ENCODE measurements around the gene PIGQ. TPM values are rescaled to one million over a fixed set of nuclear protein-coding genes. Genes with fewer than 3 reads are reported as not detected.

The PIGQ gene
- total RNA-seq, 1 experiment from 2014 or later: 58.0 TPM

- H3K4me3 Mint-ChIP-seq: peak overlapping the region in 1 of 2 experiments; percentile 58; a peak in 2 of 5 replicates
- no peak for DNase-seq
- no peak overlapping the region for H3T11ph ChIP-seq (ENCODE audit: low read length)
- H2BK120ac ChIP-seq (ENCODE audit: low read depth, low read length, poor library complexity, severe bottlenecking): no peak overlapping the region
- peaks cover 42% of the 10 kb centered on the region for H3K27me3 Mint-ChIP-seq (ENCODE audit: low read depth)
- no peak overlapping the region for H2BK12ac ChIP-seq (ENCODE audit: insufficient read length, low read depth, low read length)
- H2BK15ac ChIP-seq (ENCODE audit: low read depth, low read length): no peak overlapping the region
- H3K9me3 ChIP-seq (ENCODE audit: control insufficient read depth, low read depth, low read length): no peaks in the 10 kb centered on the region
- no peak overlapping the region for H3K56ac ChIP-seq (ENCODE audit: insufficient read length, low read depth, low read length)
- H3K4me1 Mint-ChIP-seq: peaks cover 0 to 6% of the 10 kb centered on the region in 2 experiments; a peak in 2 of 4 replicates
- no peak overlapping the region for H3K27ac Mint-ChIP-seq
- H3K23ac ChIP-seq (ENCODE audit: insufficient read length, low read depth, low read length): no peak overlapping the region
- no peak overlapping the region for H4K5ac ChIP-seq (ENCODE audit: insufficient read length, low read depth, low read length)
- H3K27ac ChIP-seq (ENCODE audit: insufficient read length, low read depth, low read length): no peak overlapping the region
- no CpG with 5 or more reads among the region's 54 CpGs for WGBS (ENCODE audit: extremely low coverage, insufficient read length, low lambda C conversion rate)
- H3K27me3 ChIP-seq (ENCODE audit: insufficient read depth, low read length): peaks cover 2% of the 10 kb centered on the region; the same call in 1 of the 2 replicates
- H4K91ac ChIP-seq (ENCODE audit: insufficient read length, low read depth, low read length): no peak overlapping the region
- no peaks in the 10 kb centered on the region; a peak in 1 of 7 replicates for H3K36me3 Mint-ChIP-seq (ENCODE audit: insufficient read depth in 1 of 3, low read depth in 3 of 3)
- H3K18ac ChIP-seq (ENCODE audit: insufficient read length, low read depth, low read length): no peak overlapping the region
- no peak overlapping the region for H3K9ac ChIP-seq (ENCODE audit: extremely low read depth, insufficient read length, low read length)
- no peak overlapping the region for H2AK5ac ChIP-seq (ENCODE audit: insufficient read length, low read length)
- no peak overlapping the region for H3K4me2 ChIP-seq (ENCODE audit: insufficient read depth, insufficient read length, low read length)
- no peaks in the 10 kb centered on the region for H3K4me1 ChIP-seq (ENCODE audit: insufficient read depth, low read length)
- TF ChIP-seq CTCF (conservative IDR thresholded peaks at IDR 0.05): no peak
- H2AFZ ChIP-seq (ENCODE audit: low read length): no peak overlapping the region
- peaks cover 3% of the 10 kb centered on the region for H4K20me1 ChIP-seq (ENCODE audit: control insufficient read depth, insufficient read depth, insufficient read length)
- H4K8ac ChIP-seq (replicated peaks; ENCODE audit: insufficient read length, low read depth, low read length): no peak overlapping the region
- H3K4ac ChIP-seq (ENCODE audit: low read depth, low read length): no peak overlapping the region
- no peaks in the 10 kb centered on the region for H3K79me2 ChIP-seq (ENCODE audit: insufficient read depth, low read length)
- no peaks in the 10 kb centered on the region for H3K79me1 ChIP-seq (ENCODE audit: insufficient read depth, low read depth, low read length, poor library complexity, severe bottlenecking)
- no peaks in the 10 kb centered on the region for H3K23me2 ChIP-seq (ENCODE audit: insufficient read length, low read depth, low read length, poor library complexity, severe bottlenecking)
- no peak overlapping the region for H2BK5ac ChIP-seq (ENCODE audit: insufficient read length, low read length)
- H3K14ac ChIP-seq (ENCODE audit: insufficient read depth, low read length): no peak overlapping the region
- H2BK20ac ChIP-seq (ENCODE audit: low read depth, low read length, poor library complexity, severe bottlenecking): no peak overlapping the region
- no peaks in the 10 kb centered on the region; a peak in 1 of 5 replicates for H3K9me3 Mint-ChIP-seq
Measured at GRCh38 chr16:560701-561412, 8.9 kb upstream of the PIGQ start.
